Panc1 (cell line): Measurements from ENCODE around the gene ATAD5.

Experiments used
- POLR2AphosphoS5 ChIP-seq: IDR thresholded peaks from 2 replicates; pipeline ENCODE4 v1.6.1; 2012; ENCODE audit warnings: mild to moderate bottlenecking, low read depth, low read length, moderate library complexity
- SIN3A ChIP-seq: IDR thresholded peaks from 2 replicates; pipeline ENCODE4 v1.6.1; 2012; ENCODE audit warnings: low read depth, mild to moderate bottlenecking, low read length, moderate library complexity, borderline replicate concordance; ENCODE audit not compliant: insufficient read depth
- TF ChIP-seq, protein P1 (sequence below): fragments of 450-650 bp; IDR thresholded peaks from 2 replicates; pipeline ENCODE4 v1.5.1; 2017; ENCODE audit warnings: mild to moderate bottlenecking

DNA sequence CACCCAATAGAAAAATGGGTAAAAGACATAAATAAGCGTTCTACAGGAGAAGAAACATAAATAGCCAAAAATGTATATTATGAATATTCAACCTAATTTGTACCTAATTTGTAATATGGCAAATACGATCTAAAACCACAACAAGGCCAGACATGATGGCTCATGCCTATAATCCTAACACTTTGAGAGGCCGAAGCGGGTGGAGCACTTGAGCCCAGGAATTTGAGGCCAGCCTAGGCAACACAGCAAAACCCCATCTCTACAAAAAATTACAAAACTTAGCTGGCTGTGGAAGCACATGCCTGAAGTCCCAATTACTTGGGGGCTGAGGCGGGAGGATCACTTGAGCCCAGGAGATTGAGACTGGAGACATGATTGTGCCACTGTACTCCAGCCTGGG, 37.4 kb upstream of the ATAD5 start:
- TF ChIP-seq, protein P1, sequence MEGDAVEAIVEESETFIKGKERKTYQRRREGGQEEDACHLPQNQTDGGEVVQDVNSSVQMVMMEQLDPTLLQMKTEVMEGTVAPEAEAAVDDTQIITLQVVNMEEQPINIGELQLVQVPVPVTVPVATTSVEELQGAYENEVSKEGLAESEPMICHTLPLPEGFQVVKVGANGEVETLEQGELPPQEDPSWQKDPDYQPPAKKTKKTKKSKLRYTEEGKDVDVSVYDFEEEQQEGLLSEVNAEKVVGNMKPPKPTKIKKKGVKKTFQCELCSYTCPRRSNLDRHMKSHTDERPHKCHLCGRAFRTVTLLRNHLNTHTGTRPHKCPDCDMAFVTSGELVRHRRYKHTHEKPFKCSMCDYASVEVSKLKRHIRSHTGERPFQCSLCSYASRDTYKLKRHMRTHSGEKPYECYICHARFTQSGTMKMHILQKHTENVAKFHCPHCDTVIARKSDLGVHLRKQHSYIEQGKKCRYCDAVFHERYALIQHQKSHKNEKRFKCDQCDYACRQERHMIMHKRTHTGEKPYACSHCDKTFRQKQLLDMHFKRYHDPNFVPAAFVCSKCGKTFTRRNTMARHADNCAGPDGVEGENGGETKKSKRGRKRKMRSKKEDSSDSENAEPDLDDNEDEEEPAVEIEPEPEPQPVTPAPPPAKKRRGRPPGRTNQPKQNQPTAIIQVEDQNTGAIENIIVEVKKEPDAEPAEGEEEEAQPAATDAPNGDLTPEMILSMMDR, result no peak
- no peak for TF ChIP-seq POLR2AphosphoS5
- TF ChIP-seq SIN3A, result no peak
